SU-DHL-6 (cell line): ENCODE measurements around the gene LTB4R.

Experiments
- H2AFZ ChIP-seq: fragments of 200-600 bp; sonication (generic); 2 replicates; pipeline ENCODE4 v1.6.1; 2014; ENCODE audit warnings: low read depth, mild to moderate bottlenecking, moderate library complexity, mixed read lengths, antibody characterized with exemption, low read length; ENCODE audit not compliant: severe bottlenecking
- H3F3A ChIP-seq: fragments of 200-600 bp; shearing (Covaris generic); 2 replicates; pipeline ENCODE4 v1.6.0; 2016; ENCODE audit warnings: antibody characterized with exemption, mild to moderate bottlenecking; ENCODE audit not compliant: insufficient read depth
- H3K27ac ChIP-seq: fragments of 200-600 bp; sonication (generic); 2 replicates; pipeline ENCODE4 v1.5.1; 2016; ENCODE audit warnings: low read depth, mild to moderate bottlenecking, low read length, moderate library complexity, mixed read lengths
- H3K27me3 ChIP-seq: fragments of 200-600 bp; sonication (generic), shearing (Covaris generic); 2 replicates; pipeline ENCODE4 v1.6.0; 2014; ENCODE audit warnings: mild to moderate bottlenecking, low read length
- H3K36me3 ChIP-seq: fragments of 200-600 bp; sonication (generic); 2 replicates; pipeline ENCODE4 v1.6.1; 2014; ENCODE audit warnings: mild to moderate bottlenecking, low read length, mixed read lengths
- H3K4me2 ChIP-seq: fragments of 300-600, 200-600 bp; shearing (Covaris generic), sonication (generic); 2 replicates; pipeline ENCODE4 v1.6.0; 2014; ENCODE audit warnings: low read length, low read depth, mild to moderate bottlenecking; ENCODE audit not compliant: poor library complexity, severe bottlenecking
- H3K4me3 ChIP-seq: fragments of 200-600 bp; sonication (generic); 2 replicates; pipeline ENCODE4 v1.5.1; 2014; ENCODE audit warnings: antibody characterized with exemption, low read length, mild to moderate bottlenecking, mixed read lengths; ENCODE audit not compliant: insufficient read depth, poor library complexity, severe bottlenecking
- H3K79me2 ChIP-seq: fragments of 200-600 bp; sonication (generic); 2 replicates; pipeline ENCODE4 v1.6.1; 2014; ENCODE audit warnings: mild to moderate bottlenecking, low read length, moderate library complexity; ENCODE audit not compliant: insufficient read depth
- H3K9ac ChIP-seq: fragments of 200-600 bp; sonication (generic); 2 replicates; pipeline ENCODE4 v1.7.0; 2014; ENCODE audit warnings: mild to moderate bottlenecking, low read length
- H3K9me2 ChIP-seq: fragments of 200-600 bp; sonication (generic); replicated peaks from 2 replicates; pipeline ENCODE4 v1.6.1; 2014; ENCODE audit warnings: low read length; ENCODE audit not compliant: insufficient read depth
- H3K9me3 ChIP-seq: fragments of 200-600 bp; sonication (generic); 2 replicates; pipeline ENCODE4 v1.6.1; 2014; ENCODE audit warnings: low read length, mixed read lengths; ENCODE audit not compliant: insufficient read depth
- H4K20me1 ChIP-seq: fragments of 200-600 bp; sonication (generic); 2 replicates; pipeline ENCODE4 v1.6.1; 2014; ENCODE audit warnings: low read depth, mild to moderate bottlenecking, antibody characterized with exemption, low read length, moderate library complexity, mixed read lengths
- CTCF ChIP-seq: fragments of 200-600 bp; sonication (generic); IDR thresholded peaks from one replicate; pipeline ENCODE4 v1.5.1; 2017; ENCODE audit warnings: antibody characterized with exemption, mild to moderate bottlenecking, low read length, moderate library complexity; ENCODE audit not compliant: insufficient read depth, poor library complexity, severe bottlenecking
- EZH2phosphoT487 ChIP-seq: fragments of 200-600 bp; sonication (generic), shearing (Covaris generic); conservative IDR thresholded peaks from 2 replicates; pipeline ENCODE4 v1.6.1; 2018; ENCODE audit warnings: mild to moderate bottlenecking, antibody characterized with exemption, low read length, moderate library complexity, mixed read lengths

The LTB4R gene

GRCh38 chr14:24267516-24267915, 43.8 kb upstream of the LTB4R start:
- Histone ChIP-seq H3K9ac (no peak overlapping the region), H3K4me3 (no peak overlapping the region), H3K9me2 (no peaks in the 10 kb centered on the region), H3K27ac (no peak overlapping the region), H3F3A (peaks cover 8% of the 10 kb centered on the region), H3K4me2 (no peak overlapping the region), H3K9me3 (no peaks in the 10 kb centered on the region), H2AFZ (no peak overlapping the region), H3K79me2 (no peaks in the 10 kb centered on the region), H3K36me3 (no peaks in the 10 kb centered on the region), H3K27me3 (no peaks in the 10 kb centered on the region), H4K20me1 (no peaks in the 10 kb centered on the region)
- TF ChIP-seq EZH2phosphoT487 (no peak), CTCF (no peak)

GRCh38 chr14:24268225-24268624, 43.1 kb upstream of the LTB4R start:
- no peak overlapping the region for H3K4me2 ChIP-seq
- TF ChIP-seq CTCF, result no peak
- no peak for TF ChIP-seq EZH2phosphoT487
- H3K27me3 ChIP-seq, result no peaks in the 10 kb centered on the region
- 0 out of 2 replicates have a peak, but pooled peaks cover 2% of the 10 kb centered on the region for H3K79me2 ChIP-seq
- H4K20me1 ChIP-seq, result no peaks in the 10 kb centered on the region
- no peak overlapping the region for H3K9ac ChIP-seq
- H3K9me2 ChIP-seq, result no peaks in the 10 kb centered on the region
- no peak overlapping the region for H2AFZ ChIP-seq
- H3F3A ChIP-seq, result peaks cover 11% of the 10 kb centered on the region
- no peak overlapping the region for H3K27ac ChIP-seq
- H3K9me3 ChIP-seq, result no peaks in the 10 kb centered on the region
- no peaks in the 10 kb centered on the region for H3K36me3 ChIP-seq
- no peak overlapping the region for H3K4me3 ChIP-seq

GRCh38 chr14:24269368-24269767, 41.9 kb upstream of the LTB4R start:
- Histone ChIP-seq H3F3A (peaks cover 11% of the 10 kb centered on the region), H3K27ac (no peak overlapping the region), H3K4me3 (no peak overlapping the region), H3K27me3 (no peaks in the 10 kb centered on the region), H3K9me3 (no peaks in the 10 kb centered on the region), H3K9me2 (no peaks in the 10 kb centered on the region), H4K20me1 (no peaks in the 10 kb centered on the region), H3K79me2 (0 out of 2 replicates have a peak, but pooled peaks cover 2% of the 10 kb centered on the region), H2AFZ (no peak overlapping the region), H3K9ac (no peak overlapping the region), H3K36me3 (no peaks in the 10 kb centered on the region), H3K4me2 (no peak overlapping the region)
- TF ChIP-seq CTCF (no peak), EZH2phosphoT487 (no peak)
